Activated naive CD4-positive, alpha-beta T cell treated with anti-CD3 and anti-CD28 coated beads for 36 hours (primary cell): ENCODE results near the gene TEAD1. TPM values are rescaled to one million over a fixed set of nuclear protein-coding genes. Genes with fewer than 3 reads are reported as not detected.
A peak's percentile ranks its signal among the peaks of the same experiment; 100 is the strongest.

Experiments
- CTCF ChIA-PET: fragments of 350-600 bp; sonication (Branson Sonifier 250); formaldehyde crosslinking; loops from one replicate; lab custom pipeline; 2021; ENCODE audit warnings: antibody characterized with exemption; lab: Charles Lee
- DNase-seq: peaks from one replicate; pipeline ENCODE4 v3.0.0-alpha.2; 2020
- H3K27ac Mint-ChIP-seq: one replicate; pipeline ENCODE4 v1.8.0; 2021; ENCODE audit warnings: mild to moderate bottlenecking, mixed read lengths
- H3K27me3 Mint-ChIP-seq: one replicate; pipeline ENCODE4 v1.8.0; 2021; ENCODE audit warnings: low read depth, mixed read lengths
- H3K36me3 Mint-ChIP-seq: one replicate; pipeline ENCODE4 v1.8.0; 2021; ENCODE audit warnings: low read depth, mixed read lengths
- H3K4me1 Mint-ChIP-seq: one replicate; pipeline ENCODE4 v1.8.0; 2021; ENCODE audit warnings: low read depth, mixed read lengths
- H3K4me3 Mint-ChIP-seq: one replicate; pipeline ENCODE4 v1.8.0; 2021; ENCODE audit warnings: mild to moderate bottlenecking, moderate library complexity, mixed read lengths
- H3K9me3 Mint-ChIP-seq: one replicate; pipeline ENCODE4 v1.8.0; 2021; ENCODE audit warnings: mixed read lengths
- intact Hi-C: fragments of 100-400 bp; cut with micrococcal nuclease; formaldehyde crosslinking; loops from one replicate; pipeline ENCODE4 v1.15.1; 2023
- total RNA-seq, 2 experiments: library from RNA; stranded (reverse); gene quantifications; one replicate each; pipeline ENCODE4 v1.2.3, GENCODE V29; 2021

TEAD1 gene
- total RNA-seq, 2 experiments from 2014 or later, result 0.93 to 1.2 TPM

DNA sequence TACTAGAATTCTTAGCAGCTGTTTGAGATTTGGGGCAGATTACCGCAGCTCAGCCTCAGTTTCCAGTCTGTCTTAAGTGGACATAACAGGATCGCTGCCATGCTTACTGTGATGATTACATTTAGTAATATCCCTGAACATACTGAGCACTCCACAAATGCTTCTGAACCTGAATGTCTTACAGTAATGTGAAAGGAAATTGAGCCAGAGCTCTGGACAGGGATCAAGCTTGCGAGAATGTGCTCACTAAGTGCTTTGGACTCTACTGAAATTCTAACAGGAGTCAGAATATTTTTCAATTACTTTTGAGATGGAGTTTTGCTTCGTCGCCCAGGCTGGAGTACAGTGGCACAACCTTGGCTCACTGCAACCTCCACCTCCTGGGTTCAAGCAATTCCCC is 216.3 kb downstream of the TEAD1 start:
- no peaks in the 10 kb centered on the region for H3K4me1 Mint-ChIP-seq
- no peaks in the 10 kb centered on the region for H3K9me3 Mint-ChIP-seq
- CTCF ChIA-PET, result interaction anchor here (1.0 to 4.7 kb wide), 5 partner anchors 8 to 599 kb away, joined by 3 to 54 read pairs (median 5); no protein-coding TSS in a partner anchor
- H3K27ac Mint-ChIP-seq, result no peak overlapping the region
- no peaks in the 10 kb centered on the region for H3K36me3 Mint-ChIP-seq
- intact Hi-C loops, result loop anchor here (5.0 kb wide), 1 partner anchor 843 kb away; no protein-coding TSS in a partner anchor
- H3K4me3 Mint-ChIP-seq, result no peak overlapping the region
- H3K27me3 Mint-ChIP-seq, result peaks cover 6% of the 10 kb centered on the region
- no peak for DNase-seq

DNA sequence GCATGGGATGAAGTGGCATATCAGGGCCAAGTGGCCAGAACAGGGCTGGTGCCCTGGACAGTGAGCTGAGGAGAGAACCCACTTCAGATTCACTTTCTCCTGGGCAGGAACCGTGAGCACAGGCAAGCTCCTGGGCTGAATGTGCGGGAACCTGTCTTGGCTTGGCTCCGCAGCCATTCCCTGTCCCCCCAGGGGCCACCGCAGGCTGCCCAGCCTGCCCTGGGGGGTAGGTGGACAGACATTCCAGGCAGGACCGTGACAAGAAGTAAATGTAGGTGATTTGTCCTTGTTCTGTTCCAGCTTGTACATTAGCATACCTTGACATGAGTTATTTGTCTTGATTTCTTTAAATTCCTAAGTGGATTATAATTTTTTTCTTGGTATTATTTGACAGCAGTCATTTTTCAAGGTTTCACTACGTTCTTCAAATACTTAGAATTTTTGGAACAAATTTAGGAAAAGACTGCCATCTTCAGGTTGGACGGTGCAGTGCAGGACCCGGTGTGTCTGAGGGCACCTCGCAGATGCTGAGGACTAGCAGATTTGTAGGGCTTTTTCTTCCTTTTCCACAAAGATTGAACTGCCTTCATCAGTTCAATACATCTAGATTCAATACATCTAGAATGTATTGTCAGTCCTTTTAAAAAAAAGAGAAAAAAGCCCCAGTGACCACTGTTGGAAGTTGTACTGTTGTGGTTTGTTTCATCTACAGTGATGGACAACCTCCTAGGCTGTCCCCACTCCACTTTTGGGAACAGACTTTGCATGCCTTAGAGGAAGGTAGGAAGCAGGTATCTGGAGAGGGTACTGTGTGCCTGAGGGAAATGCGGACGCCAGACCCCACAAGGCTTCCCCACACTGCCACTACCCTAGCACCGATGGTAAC is 219.8 kb downstream of the TEAD1 start:
- Mint-ChIP-seq H3K36me3 (no peaks in the 10 kb centered on the region), H3K27me3 (peaks cover 6% of the 10 kb centered on the region), H3K27ac (no peak overlapping the region), H3K4me3 (no peak overlapping the region), H3K4me1 (no peaks in the 10 kb centered on the region), H3K9me3 (no peaks in the 10 kb centered on the region)
- CTCF ChIA-PET, result interaction anchor here (0.8 to 1.1 kb wide), 3 partner anchors 295 to 563 kb away, joined by 3 to 5 read pairs (median 3); no protein-coding TSS in a partner anchor
- intact Hi-C loops, result loop anchor here (1.0 to 5.0 kb wide), 2 partner anchors 563 to 847 kb away; no protein-coding TSS in a partner anchor
- DNase-seq, result peak; percentile 78

GRCh38 chr11:12897390-12897789 is 223.2 kb downstream of the TEAD1 start:
- Mint-ChIP-seq H3K4me1 (no peaks in the 10 kb centered on the region), H3K27me3 (peaks cover 6% of the 10 kb centered on the region), H3K27ac (no peak overlapping the region), H3K4me3 (no peak overlapping the region), H3K9me3 (no peaks in the 10 kb centered on the region), H3K36me3 (no peaks in the 10 kb centered on the region)
- DNase-seq, result no peak
- CTCF ChIA-PET, result interaction anchor here (3.0 kb wide), 1 partner anchor 8 kb away, joined by 18 read pairs; no protein-coding TSS in a partner anchor
- intact Hi-C loops, result no loop called here

DNA sequence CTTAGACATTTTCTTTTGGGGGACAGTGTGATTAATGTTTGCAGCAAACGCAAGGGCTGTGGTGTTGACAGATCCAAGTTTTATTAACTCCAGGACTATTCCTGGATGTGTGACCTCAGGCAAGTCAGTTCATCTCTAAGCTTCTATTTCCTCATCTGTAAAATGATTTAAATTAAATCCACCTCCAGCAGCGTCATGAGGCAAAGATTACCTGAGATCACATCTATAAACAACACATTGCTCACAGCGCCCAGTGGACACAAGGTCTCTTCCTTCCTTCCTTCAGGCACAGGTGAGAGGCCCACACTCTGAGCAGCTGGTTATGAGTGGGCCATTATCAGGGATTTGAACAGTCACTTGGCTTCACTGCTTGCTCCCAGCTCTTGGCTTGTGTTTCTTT is 223.6 kb downstream of the TEAD1 start:
- no peak overlapping the region for H3K4me3 Mint-ChIP-seq
- H3K36me3 Mint-ChIP-seq, result no peaks in the 10 kb centered on the region
- H3K27ac Mint-ChIP-seq, result no peak overlapping the region
- no peak for DNase-seq
- H3K4me1 Mint-ChIP-seq, result no peaks in the 10 kb centered on the region
- CTCF ChIA-PET, result interaction anchor here (3.0 kb wide), 1 partner anchor 8 kb away, joined by 18 read pairs; no protein-coding TSS in a partner anchor
- intact Hi-C loops, result no loop called here
- H3K9me3 Mint-ChIP-seq, result no peaks in the 10 kb centered on the region
- H3K27me3 Mint-ChIP-seq, result peaks cover 6% of the 10 kb centered on the region

DNA sequence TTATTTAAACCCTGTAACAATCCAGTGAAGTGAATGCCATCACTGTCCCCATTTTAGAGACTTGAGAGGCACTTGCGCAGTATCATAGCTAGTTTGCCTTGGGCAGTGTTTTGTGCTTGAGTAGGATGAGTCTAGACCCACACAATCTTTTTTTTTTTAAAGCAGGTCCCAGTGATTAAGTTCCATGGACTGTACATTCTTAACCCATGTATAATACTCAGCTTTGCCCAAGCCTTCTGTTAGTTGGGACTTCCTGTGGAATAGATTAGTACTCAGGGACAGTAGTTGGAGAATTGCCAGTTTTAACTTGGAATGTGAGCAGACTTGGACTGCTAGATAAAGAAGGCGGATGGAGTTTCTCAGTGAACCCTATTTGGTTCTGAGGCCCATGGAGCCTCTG is 226.3 kb downstream of the TEAD1 start:
- no peak overlapping the region for H3K4me3 Mint-ChIP-seq
- DNase-seq, result no peak
- no peaks in the 10 kb centered on the region for H3K36me3 Mint-ChIP-seq
- peaks cover 1% of the 10 kb centered on the region for H3K27me3 Mint-ChIP-seq
- no peaks in the 10 kb centered on the region for H3K9me3 Mint-ChIP-seq
- H3K27ac Mint-ChIP-seq, result no peak overlapping the region
- intact Hi-C loops, result no loop called here
- CTCF ChIA-PET, result interaction anchor here (0.7 to 1.6 kb wide), 2 partner anchors 14 to 569 kb away, joined by 3 to 8 read pairs; no protein-coding TSS in a partner anchor
- no peaks in the 10 kb centered on the region for H3K4me1 Mint-ChIP-seq

DNA sequence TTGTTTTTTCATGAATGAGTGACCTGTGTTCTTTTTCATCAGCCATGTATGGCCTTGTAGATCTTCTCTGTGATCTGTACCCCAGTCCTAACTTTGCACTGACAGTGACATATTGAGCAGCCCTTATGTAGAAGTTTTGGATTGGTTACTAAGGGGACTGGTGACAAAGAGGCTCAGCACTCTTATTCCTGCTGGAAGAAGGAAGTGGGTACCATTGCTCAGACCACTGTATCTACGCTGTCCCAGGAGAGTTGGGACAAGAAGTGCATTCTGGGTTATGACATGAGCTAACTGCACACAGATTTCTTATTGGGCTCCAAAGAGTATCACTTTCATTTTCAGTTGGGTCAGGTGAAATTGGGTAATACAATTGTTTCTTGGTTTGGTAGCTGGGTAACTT is 227.1 kb downstream of the TEAD1 start:
- intact Hi-C loops, result no loop called here
- no peaks in the 10 kb centered on the region for H3K9me3 Mint-ChIP-seq
- H3K27me3 Mint-ChIP-seq, result peaks cover 1% of the 10 kb centered on the region
- H3K36me3 Mint-ChIP-seq, result no peaks in the 10 kb centered on the region
- H3K4me3 Mint-ChIP-seq, result no peak overlapping the region
- DNase-seq, result no peak
- H3K4me1 Mint-ChIP-seq, result no peaks in the 10 kb centered on the region
- CTCF ChIA-PET, result interaction anchor here (1.4 kb wide), 1 partner anchor 491 kb away, joined by 3 read pairs; no protein-coding TSS in a partner anchor
- H3K27ac Mint-ChIP-seq, result no peak overlapping the region

GRCh38 chr11:12901874-12902481 is 227.8 kb downstream of the TEAD1 start:
- H3K36me3 Mint-ChIP-seq, result no peaks in the 10 kb centered on the region
- CTCF ChIA-PET, result interaction anchor here (1.4 kb wide), 1 partner anchor 491 kb away, joined by 3 read pairs; no protein-coding TSS in a partner anchor
- DNase-seq, result no peak
- no peaks in the 10 kb centered on the region for H3K27me3 Mint-ChIP-seq
- no peak overlapping the region for H3K4me3 Mint-ChIP-seq
- no peak overlapping the region for H3K27ac Mint-ChIP-seq
- H3K9me3 Mint-ChIP-seq, result no peaks in the 10 kb centered on the region
- intact Hi-C loops, result no loop called here
- no peaks in the 10 kb centered on the region for H3K4me1 Mint-ChIP-seq

- Mint-ChIP-seq H3K36me3 (no peaks in the 10 kb centered on the region), H3K27ac (no peak overlapping the region), H3K9me3 (no peaks in the 10 kb centered on the region), H3K27me3 (no peaks in the 10 kb centered on the region), H3K4me1 (no peaks in the 10 kb centered on the region), H3K4me3 (no peak overlapping the region)
- CTCF ChIA-PET, result no interaction called here
- no peak for DNase-seq
- intact Hi-C loops, result no loop called here
These were observed 228.7 kb downstream of the TEAD1 start for GRCh38 chr11:12902791-12903486.

DNA sequence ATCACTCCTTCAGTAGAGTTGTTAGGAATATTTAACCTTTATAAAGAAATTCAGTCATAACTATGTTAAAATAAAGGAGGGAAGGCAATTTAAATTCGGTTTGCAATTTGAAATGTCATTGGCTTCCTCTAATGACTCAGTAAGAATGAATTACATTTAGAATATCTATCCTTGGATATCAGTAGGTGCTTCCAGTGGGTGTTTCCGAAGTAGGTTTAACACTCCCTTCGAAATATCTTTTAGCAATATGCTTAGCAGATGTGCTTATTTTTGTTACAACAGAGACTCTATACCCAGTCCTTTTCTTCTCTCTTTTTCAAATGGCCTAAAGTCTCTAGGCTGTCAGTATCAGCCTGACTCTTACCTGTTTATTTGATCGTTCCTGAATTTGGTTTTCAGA is 231.2 kb downstream of the TEAD1 start:
- Mint-ChIP-seq H3K4me3 (no peak overlapping the region), H3K36me3 (no peaks in the 10 kb centered on the region), H3K27me3 (no peaks in the 10 kb centered on the region), H3K27ac (no peak overlapping the region), H3K4me1 (no peaks in the 10 kb centered on the region), H3K9me3 (no peaks in the 10 kb centered on the region)
- CTCF ChIA-PET, result interaction anchor here (1.3 kb wide), 1 partner anchor 306 kb away, joined by 4 read pairs; no protein-coding TSS in a partner anchor
- no peak for DNase-seq
- intact Hi-C loops, result no loop called here

DNA sequence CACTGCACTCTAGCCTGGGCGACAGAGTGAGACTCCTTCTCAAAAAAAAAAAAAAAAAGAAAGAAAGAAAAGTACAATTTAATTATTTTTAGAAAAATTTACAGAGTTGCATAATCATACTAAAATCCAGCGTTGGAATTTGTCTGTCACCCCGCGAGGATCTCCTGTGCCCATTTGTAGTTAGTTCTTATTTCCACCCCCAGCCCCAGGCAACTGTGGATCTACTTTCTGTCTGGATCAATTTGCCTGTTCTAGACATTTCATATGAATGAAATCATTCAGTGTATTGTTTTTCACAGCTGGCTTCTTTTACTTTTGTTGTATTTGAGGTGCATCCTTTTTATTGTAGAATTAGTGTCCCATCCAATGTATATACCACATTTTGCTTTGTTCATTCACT is 232.3 kb downstream of the TEAD1 start:
- CTCF ChIA-PET, result no interaction called here

DNA sequence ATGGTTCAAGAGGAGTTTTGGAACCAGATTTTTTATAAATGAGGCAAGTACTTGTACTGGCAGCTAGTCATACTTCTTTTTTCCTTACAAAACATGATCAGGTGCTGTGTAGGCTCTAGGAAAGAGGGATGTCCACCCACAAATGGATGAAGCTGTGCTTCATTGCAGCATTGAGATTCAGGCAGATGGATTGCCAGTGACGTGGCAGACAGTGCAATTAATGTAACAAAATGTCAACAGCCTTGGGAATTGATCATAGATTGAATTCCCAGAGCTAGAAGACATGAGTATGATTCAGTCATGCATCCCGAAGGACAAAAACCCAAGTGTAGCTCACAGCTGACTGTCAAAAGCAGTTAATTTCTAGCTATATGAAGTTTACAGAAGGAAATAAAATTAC is 235.7 kb downstream of the TEAD1 start:
- intact Hi-C loops, result no loop called here
- Mint-ChIP-seq H3K4me1 (no peaks in the 10 kb centered on the region), H3K27ac (no peak overlapping the region), H3K4me3 (no peak overlapping the region), H3K27me3 (peaks cover 3% of the 10 kb centered on the region), H3K36me3 (no peaks in the 10 kb centered on the region), H3K9me3 (no peaks in the 10 kb centered on the region)
- CTCF ChIA-PET, result no interaction called here
- no peak for DNase-seq

More for the DNA sequence above, 232.3 kb downstream of the TEAD1 start:
- no peaks in the 10 kb centered on the region for H3K4me1 Mint-ChIP-seq
- H3K27me3 Mint-ChIP-seq, result no peaks in the 10 kb centered on the region
- no peak overlapping the region for H3K27ac Mint-ChIP-seq
- H3K4me3 Mint-ChIP-seq, result no peak overlapping the region
- H3K9me3 Mint-ChIP-seq, result no peaks in the 10 kb centered on the region
- intact Hi-C loops, result no loop called here
- DNase-seq, result no peak
- no peaks in the 10 kb centered on the region for H3K36me3 Mint-ChIP-seq
